K562 (cell line): ENCODE results near the gene NEMF. TPM values are rescaled to one million over a fixed set of nuclear protein-coding genes. Genes with fewer than 3 reads are reported as not detected.
A peak's percentile ranks its signal among the peaks of the same experiment; 100 is the strongest.

Experiments
- ARID3B ChIP-seq: fragments of 250-450 bp; sonication (Bioruptor Pico); IDR thresholded peaks from 2 replicates; pipeline ENCODE4 v1.4.0; 2020; ENCODE audit warnings: borderline replicate concordance
- CHD7 ChIP-seq: fragments of 200-600 bp; sonication (generic); IDR thresholded peaks from one replicate; pipeline ENCODE4 v1.6.1; 2012; ENCODE audit warnings: mild to moderate bottlenecking, low read depth, low read length, inconsistent platforms
- E2F4 ChIP-seq: sonication (generic); formaldehyde crosslinking; IDR thresholded peaks from 2 replicates; pipeline ENCODE4 v1.8.0; 2022; ENCODE audit warnings: mild to moderate bottlenecking, low read depth, missing genetic modification reagents
- ETV1 ChIP-seq: fragments of 450-650 bp; conservative IDR thresholded peaks from 2 replicates; pipeline ENCODE4 v1.6.1; 2016; ENCODE audit warnings: missing genetic modification characterization, control low read depth, low read depth, missing compliant biosample characterization
- PRPF4 ChIP-seq: fragments of 200-400 bp; formaldehyde crosslinking; IDR thresholded peaks from one replicate; pipeline ENCODE4 v1.6.1; 2017; ENCODE audit warnings: low read length, low read depth, mild to moderate bottlenecking; ENCODE audit not compliant: insufficient read depth, poor library complexity, severe bottlenecking
- SIX5 ChIP-seq, 2 experiments: IDR thresholded peaks; 2 replicates each; pipeline ENCODE4 v1.6.1; 2011; ENCODE audit warnings: low read length in 2 of 2, borderline replicate concordance in 1 of 2, low read depth in 1 of 2, mild to moderate bottlenecking in 1 of 2, moderate library complexity in 1 of 2; ENCODE audit not compliant: insufficient read depth in 1 of 2
- SMARCE1 ChIP-seq: fragments of 450-650 bp; IDR thresholded peaks from 2 replicates; pipeline ENCODE4 v1.7.1; 2016; ENCODE audit warnings: mild to moderate bottlenecking
- ZBTB26 ChIP-seq: fragments of 450-650 bp; formaldehyde crosslinking; IDR thresholded peaks from 2 replicates; pipeline ENCODE4 v1.4.0; 2022; ENCODE audit warnings: missing genetic modification characterization
- ZNF212 ChIP-seq: fragments of 450-650 bp; formaldehyde crosslinking; IDR thresholded peaks from 2 replicates; pipeline ENCODE4 v1.4.0; 2020; ENCODE audit warnings: mild to moderate bottlenecking
- ZNF695 ChIP-seq: fragments of 450-650 bp; formaldehyde crosslinking; IDR thresholded peaks from 2 replicates; pipeline ENCODE4 v1.4.0; 2020; ENCODE audit warnings: mild to moderate bottlenecking, moderate library complexity
- polyA plus RNA-seq, 8 experiments: library from polyadenylated mRNA; depleted of rRNA in 4 of 8; stranded (reverse) in 5 of 8; unstranded in 3 of 8; fragments of >200 nt; fragmentation: Nextera tagmentation in 2 of 8; fragmentation: Illumina TruSeq in 1 of 8; extraction: Ambion mirVana in 2 of 8; extraction: Trizol in 1 of 8; gene quantifications; 2 replicates each; pipeline versions ENCODE4 v1.2.1 to v1.2.3, GENCODE V29; 2011 to 2014; ENCODE audit warnings: inconsistent platforms in 1 of 8, missing spikeins in 1 of 8
- total RNA-seq, 7 experiments: library from RNA; depleted of rRNA in 6 of 7; stranded (reverse); fragments of >200 nt in 6 of 7; fragmentation: Illumina TruSeq in 2 of 7; extraction: Trizol in 2 of 7; gene quantifications; 2 replicates each; pipeline versions ENCODE4 v1.2.1 to v1.2.3, GENCODE V29; 2011 to 2021; ENCODE audit warnings: low replicate concordance in 1 of 7

NEMF gene
- total and polyA plus RNA-seq, 9 of the 15 experiments (the other 6 are each of a cell fraction or from before 2014, with no cell fraction given), result 38.8 to 94.4 (median 61.0) TPM

GRCh38 chr14:49882826-49883694, 30.5 kb upstream of the NEMF start (continued):
- TF ChIP-seq CHD7, result no peak
- no peak for TF ChIP-seq SIX5 (IDR thresholded peaks at IDR 0.05; ENCODE audit: borderline replicate concordance in 1 of 2, insufficient read depth in 1 of 2, low read depth in 1 of 2, low read length in 2 of 2)
- TF ChIP-seq ZBTB26 (CRISPR knock-in tag), result no peak
- TF ChIP-seq ARID3B (CRISPR knock-in tag), result no peak
- 0 out of 2 replicates have a peak, but pooled peaks have one; percentile 15 for TF ChIP-seq SMARCE1
- TF ChIP-seq PRPF4, result no peak
- 0 out of 2 replicates have a peak, but pooled peaks have one; percentile 9 for TF ChIP-seq ETV1 (tag)
- TF ChIP-seq ZNF695 (CRISPR knock-in tag), result no peak
- no peak for TF ChIP-seq E2F4 (CRISPR knock-in tag)
- TF ChIP-seq ZNF212, result no peak
